ENCODE measurements around the gene TRPV5.

Gene TRPV5

GRCh38 chr7:142954680-142955268 lies 21.2 kb upstream of the TRPV5 start:
- Histone ChIP-seq H3K4me1 (ENCODE audit: control insufficient read depth, low read length) (peaks cover 11% of the 10 kb centered on the region), H3K27ac (ENCODE audit: low read depth, low read length) (no peak overlapping the region), H3K9me2 (replicated peaks; ENCODE audit: control insufficient read depth, low read length) (no peaks in the 10 kb centered on the region), H3K36me3 (ENCODE audit: control insufficient read depth, low read length) (no peaks in the 10 kb centered on the region), H4K20me1 (ENCODE audit: control insufficient read depth, insufficient read depth, low read depth, low read length) (no peaks in the 10 kb centered on the region), H3F3A (ENCODE audit: control insufficient read depth, insufficient read depth) (no peaks in the 10 kb centered on the region), H3K27me3 (ENCODE audit: control insufficient read depth, low read length) (peaks cover 33% of the 10 kb centered on the region), H3K79me2 (ENCODE audit: control insufficient read depth, low read length) (no peaks in the 10 kb centered on the region), H3K9me3 (ENCODE audit: control insufficient read depth, insufficient read depth, low read length) (peaks cover 5% of the 10 kb centered on the region; the same call in 1 of the 2 replicates), H3K4me3 (ENCODE audit: low read length) (no peak overlapping the region), H3K4me2 (ENCODE audit: low read length) (no peak overlapping the region)
- TF ChIP-seq CTCF (IDR thresholded peaks at IDR 0.05; ENCODE audit: low read depth, low read length, poor library complexity, severe bottlenecking), result no peak
- TF ChIP-seq EZH2phosphoT487 (IDR thresholded peaks at IDR 0.05; ENCODE audit: borderline replicate concordance, low read length), result no peak

GRCh38 chr7:142950235-142950634 lies 16.7 kb upstream of the TRPV5 start:
- H3K9me3 ChIP-seq (ENCODE audit: control insufficient read depth, insufficient read depth, low read length), result no peaks in the 10 kb centered on the region; the same call in 1 of the 2 replicates
- TF ChIP-seq EZH2phosphoT487 (IDR thresholded peaks at IDR 0.05; ENCODE audit: borderline replicate concordance, low read length), result no peak
- H3K4me3 ChIP-seq (ENCODE audit: low read length), result no peak overlapping the region
- no peak overlapping the region for H3K4me2 ChIP-seq (ENCODE audit: low read length)
- peaks cover 32% of the 10 kb centered on the region for H3K27me3 ChIP-seq (ENCODE audit: control insufficient read depth, low read length)
- H3F3A ChIP-seq (ENCODE audit: control insufficient read depth, insufficient read depth), result no peaks in the 10 kb centered on the region
- H3K36me3 ChIP-seq (ENCODE audit: control insufficient read depth, low read length), result no peaks in the 10 kb centered on the region
- H3K4me1 ChIP-seq (ENCODE audit: control insufficient read depth, low read length), result peaks cover 6% of the 10 kb centered on the region
- no peaks in the 10 kb centered on the region for H3K9me2 ChIP-seq (replicated peaks; ENCODE audit: control insufficient read depth, low read length)
- H3K79me2 ChIP-seq (ENCODE audit: control insufficient read depth, low read length), result no peaks in the 10 kb centered on the region
- H3K27ac ChIP-seq (ENCODE audit: low read depth, low read length), result no peak overlapping the region
- no peaks in the 10 kb centered on the region for H4K20me1 ChIP-seq (ENCODE audit: control insufficient read depth, insufficient read depth, low read depth, low read length)

GRCh38 chr7:142948603-142949002 lies 15.1 kb upstream of the TRPV5 start:
- no peaks in the 10 kb centered on the region for H3K4me1 ChIP-seq (ENCODE audit: control insufficient read depth, low read length)

More at GRCh38 chr7:142948603-142949002, 15.1 kb upstream of the TRPV5 start:
- no peak overlapping the region for H3K4me3 ChIP-seq (ENCODE audit: low read length)
- TF ChIP-seq EZH2phosphoT487 (IDR thresholded peaks at IDR 0.05; ENCODE audit: borderline replicate concordance, low read length), result no peak
- no peak for TF ChIP-seq CTCF (IDR thresholded peaks at IDR 0.05; ENCODE audit: low read depth, low read length, poor library complexity, severe bottlenecking)
- H3F3A ChIP-seq (ENCODE audit: control insufficient read depth, insufficient read depth), result no peaks in the 10 kb centered on the region
- H3K79me2 ChIP-seq (ENCODE audit: control insufficient read depth, low read length), result no peaks in the 10 kb centered on the region
- H3K27me3 ChIP-seq (ENCODE audit: control insufficient read depth, low read length), result peaks cover 32% of the 10 kb centered on the region
- H3K9me2 ChIP-seq (replicated peaks; ENCODE audit: control insufficient read depth, low read length), result no peaks in the 10 kb centered on the region
- no peaks in the 10 kb centered on the region for H3K9me3 ChIP-seq (ENCODE audit: control insufficient read depth, insufficient read depth, low read length)
- H3K27ac ChIP-seq (ENCODE audit: low read depth, low read length), result no peak overlapping the region
- H3K36me3 ChIP-seq (ENCODE audit: control insufficient read depth, low read length), result no peaks in the 10 kb centered on the region
- H4K20me1 ChIP-seq (ENCODE audit: control insufficient read depth, insufficient read depth, low read depth, low read length), result no peaks in the 10 kb centered on the region
- H3K4me2 ChIP-seq (ENCODE audit: low read length), result no peak overlapping the region
